Activated T-cell treated with anti-CD3 and anti-CD28 coated beads for 1 hour (primary cell): Measurements from ENCODE around the gene TMEM151B.
A peak's percentile ranks its signal among the peaks of the same experiment; 100 is the strongest.
"Not testable (repeated sequence)": the region's sequence is repeated elsewhere in the genome, so short reads cannot be mapped to it uniquely, and the experiment has no call there.

Experiments
- DNase-seq: peaks from one replicate; pipeline ENCODE4 v3.0.0-alpha.2; 2020; ENCODE audit warnings: low read depth

The TMEM151B gene

DNA sequence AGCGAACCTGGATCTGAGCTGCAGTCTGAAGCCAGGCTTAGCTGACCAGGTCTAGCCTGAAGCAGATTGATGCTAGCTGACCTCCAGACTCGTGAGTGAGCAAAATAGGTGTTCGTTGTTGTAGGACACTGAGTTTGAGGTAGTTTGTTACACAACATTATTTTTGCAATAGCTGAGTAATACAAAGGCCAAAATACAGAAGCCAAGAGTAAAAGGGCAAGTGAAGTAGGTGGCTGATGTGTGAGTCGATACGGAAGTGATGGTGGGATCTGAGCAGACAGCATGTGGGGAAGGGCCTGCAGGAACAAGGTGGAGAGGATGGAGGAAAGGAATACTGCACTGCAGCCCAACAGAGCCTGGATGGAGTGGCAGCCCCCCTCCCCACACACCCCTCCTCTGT lies 63.7 kb downstream of the TMEM151B start:
- no peak for DNase-seq

DNA sequence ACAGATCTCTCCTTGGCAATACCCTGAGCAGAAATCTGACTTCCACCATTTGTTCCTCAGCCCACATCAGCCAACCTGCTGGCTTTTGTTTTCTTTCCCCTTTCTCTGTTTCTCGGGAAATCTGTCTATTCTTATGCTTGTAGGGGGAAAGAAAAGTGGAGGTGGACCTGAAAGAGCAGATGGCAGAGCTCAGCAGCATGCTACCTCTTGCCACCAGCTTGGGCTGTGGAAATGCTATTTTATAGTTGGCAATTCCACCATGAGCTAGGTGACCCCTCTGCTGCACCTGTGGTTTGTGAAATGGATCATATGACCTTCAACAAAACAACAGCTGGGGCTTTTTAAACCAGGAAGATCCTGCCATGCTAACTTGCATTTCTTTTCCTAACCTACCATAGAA lies 65.4 kb downstream of the TMEM151B start:
- DNase-seq = no peak

DNA sequence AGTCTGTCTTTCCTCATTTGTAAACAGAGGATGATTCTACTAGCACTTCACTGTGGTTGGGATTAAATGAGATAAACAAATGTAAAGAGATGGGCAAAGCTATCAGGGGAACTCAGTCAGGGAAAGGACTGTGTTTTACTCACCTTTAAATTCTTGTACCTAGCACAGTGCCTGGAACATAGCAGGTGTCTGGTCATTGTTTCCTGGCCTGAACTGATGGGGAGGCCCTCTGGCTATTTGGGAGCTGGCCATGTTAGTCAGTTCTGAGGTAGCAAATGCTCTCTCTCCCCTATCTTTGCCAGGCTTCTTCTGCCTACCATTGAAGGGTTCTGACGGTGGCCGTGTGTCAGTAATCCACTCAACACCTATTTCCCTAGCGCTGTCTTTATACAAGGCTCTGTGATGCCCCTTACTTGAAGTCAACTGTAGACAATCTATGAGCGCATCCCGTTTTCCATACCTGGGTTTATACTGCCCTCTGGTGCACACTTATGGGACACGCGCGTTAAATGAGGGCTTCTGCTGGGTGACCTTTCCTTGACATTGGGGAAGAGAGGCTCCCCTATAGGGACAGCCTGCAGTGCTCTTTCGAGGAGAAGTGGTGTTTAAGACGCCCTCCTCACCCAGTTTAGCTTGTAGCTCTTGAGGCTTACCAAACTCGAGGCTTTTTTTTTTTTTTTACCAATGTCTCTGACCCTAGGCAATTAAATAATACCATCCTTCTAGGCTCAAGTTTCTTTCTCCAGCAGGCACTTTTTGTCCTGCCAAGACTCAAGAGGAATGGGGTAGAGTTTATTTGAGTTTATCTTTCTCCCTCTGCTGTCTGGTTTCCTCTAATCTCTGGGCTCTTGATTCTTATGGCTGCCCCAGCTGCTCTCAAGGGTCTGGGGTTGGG lies 68.2 kb downstream of the TMEM151B start:
- DNase-seq = peak; percentile 53

DNA sequence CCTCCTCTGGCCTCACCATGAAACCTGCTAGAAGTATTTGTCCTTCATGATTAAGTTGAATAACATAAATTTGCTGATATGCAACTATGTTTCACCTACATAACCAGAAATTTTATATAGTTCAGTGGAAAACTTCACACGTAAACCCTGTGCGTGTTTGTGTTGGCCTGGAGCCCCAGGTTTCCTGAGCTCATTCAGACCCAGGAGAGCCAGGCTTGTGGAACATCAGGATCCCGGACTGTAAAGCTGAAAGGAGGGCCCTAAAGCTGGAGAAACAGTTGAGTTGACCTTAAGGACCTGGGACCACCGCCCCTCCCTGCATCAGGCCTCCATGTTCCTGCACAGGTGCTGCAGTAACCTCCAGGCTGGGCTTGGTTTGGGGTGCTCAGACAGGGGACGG lies 69.1 kb downstream of the TMEM151B start:
- no peak for DNase-seq

DNA sequence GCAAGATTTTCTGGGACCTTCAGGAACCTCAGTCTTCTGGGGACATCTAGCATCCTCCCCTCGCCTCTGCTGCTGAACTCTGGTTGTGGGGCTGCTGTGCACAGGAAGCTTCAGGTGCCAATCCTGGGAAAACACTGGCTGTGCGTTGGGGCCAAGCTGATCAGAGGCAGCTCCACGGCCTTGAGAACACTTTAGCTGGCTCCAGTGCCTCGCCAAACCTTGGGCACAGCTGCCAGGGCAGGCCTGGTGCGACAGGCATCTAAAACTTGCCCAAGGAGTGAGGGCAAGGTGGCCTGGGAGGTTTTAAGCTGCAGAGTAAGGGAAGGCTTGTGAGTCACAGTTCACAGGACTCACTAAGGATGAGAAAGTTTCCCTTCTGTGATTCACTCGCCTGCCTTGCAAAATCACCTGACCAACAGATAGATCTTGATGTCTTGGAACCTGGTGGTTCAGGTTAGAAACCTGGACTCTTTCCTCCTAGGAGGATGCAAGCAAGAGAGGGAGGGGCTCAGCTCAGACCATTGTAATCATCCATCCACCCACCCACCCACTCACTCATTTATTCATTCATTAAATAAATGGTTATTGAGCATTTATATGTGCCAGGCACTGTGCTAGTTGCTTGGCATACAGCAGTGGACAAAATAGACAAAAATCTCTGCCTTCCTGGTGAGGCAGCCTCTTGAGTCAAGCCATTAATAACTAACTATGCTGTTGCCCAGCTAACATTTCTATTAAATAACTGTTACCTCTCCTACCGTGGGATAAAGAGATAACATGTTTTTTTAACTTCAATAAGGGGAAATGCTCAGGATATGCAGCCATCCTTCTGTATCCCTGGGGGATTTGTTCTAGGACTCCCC lies 69.7 kb downstream of the TMEM151B start:
- DNase-seq = no peak

DNA sequence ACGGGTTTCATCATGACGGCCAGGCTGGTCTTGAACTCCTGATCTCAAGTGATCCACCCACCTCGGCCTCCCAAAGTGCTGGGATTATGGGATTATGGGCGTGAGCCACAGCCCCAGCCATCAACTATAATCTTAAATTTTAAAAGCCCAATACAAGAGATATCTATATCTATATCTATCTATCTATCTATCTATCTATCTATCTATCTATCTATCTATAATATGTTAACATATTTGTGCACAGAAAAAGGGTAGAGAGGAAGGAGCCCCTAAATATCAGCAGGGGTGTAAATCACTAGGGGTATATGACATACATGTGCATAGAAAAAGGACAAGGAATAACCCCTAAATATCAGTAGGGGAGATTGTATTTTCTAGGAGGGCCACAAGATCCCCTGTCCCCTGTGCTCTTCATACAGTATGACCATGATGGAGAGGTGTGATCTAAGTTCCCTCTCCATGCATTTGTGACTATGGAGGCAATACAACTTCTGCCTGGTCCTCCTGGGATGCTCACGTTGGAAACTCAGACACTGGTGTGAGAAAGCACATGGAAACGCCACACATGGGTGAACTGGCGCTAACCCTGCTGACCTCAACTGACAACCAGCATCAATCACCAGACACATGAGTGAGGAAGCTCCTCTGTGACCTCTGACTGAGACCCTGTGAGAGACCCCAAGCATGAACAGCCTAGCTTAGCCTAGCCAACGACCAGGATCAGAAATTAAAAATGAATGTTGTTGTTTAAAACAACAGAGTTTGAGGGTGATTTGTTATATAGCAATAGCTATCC lies 71.0 kb downstream of the TMEM151B start:
- no peak for DNase-seq

DNA sequence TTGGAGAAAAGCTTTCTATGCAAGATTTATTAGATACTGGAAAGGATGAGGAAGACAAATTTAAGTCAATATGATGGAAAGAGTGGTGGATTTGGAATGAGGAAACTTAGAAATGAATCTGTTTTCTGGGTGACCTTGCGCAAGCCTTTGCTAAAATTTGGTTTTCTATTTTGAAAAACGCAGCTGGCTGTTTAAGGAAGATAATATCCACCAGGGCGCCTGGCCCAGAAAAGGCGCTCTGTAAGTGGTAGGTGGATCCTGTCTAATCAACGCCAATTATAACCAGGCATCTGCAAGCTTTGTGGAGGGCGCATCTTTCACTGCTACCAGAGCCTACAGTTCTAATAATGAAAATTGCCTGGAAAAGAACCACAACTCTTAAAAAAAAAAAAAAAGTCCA lies 71.8 kb downstream of the TMEM151B start:
- DNase-seq = no peak

DNA sequence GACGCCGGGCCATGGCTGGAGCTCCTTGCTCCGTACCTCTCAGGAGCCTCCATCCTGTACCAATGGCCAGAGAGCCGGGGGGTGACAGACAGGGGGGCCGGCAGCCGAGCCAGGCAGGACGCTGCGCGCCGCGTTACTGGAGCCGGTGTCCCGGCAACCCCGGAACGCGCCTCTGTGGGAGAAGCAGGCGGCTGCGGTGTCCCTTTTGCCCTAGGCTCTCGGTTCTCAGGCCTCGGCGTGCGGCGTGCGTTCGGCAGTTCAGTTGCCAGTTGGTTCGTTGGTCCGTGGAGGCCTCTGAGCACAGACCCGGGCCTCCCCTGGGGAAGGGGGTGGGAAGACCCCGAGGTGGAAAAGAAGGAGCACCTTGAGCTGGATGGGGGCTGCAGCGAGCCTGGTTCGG lies 72.2 kb downstream of the TMEM151B start, which contains the start of gene SPATS1:
Gene SPATS1 (plus strand): TSS at position 162 of the 400 bp plus-strand sequence. CDS start 446 bp downstream, outside the sequence.
- DNase-seq = no peak

DNA sequence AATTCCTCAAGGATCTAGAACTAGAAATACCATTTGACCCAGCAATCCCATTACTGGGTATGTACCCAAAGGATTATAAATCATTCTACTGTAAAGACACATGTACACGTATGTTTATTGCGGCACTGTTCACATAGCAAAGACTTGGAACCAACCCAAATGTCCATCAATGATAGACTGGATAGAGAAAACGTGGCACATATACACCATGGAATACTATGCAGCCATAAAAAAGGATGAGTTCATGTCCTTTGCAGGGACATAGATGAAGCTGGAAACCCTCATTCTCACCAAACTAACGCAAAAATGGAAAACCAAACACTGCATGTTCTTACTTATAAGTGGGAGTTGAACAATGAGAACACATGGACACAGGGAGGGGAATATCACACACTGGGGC lies 76.6 kb downstream of the TMEM151B start:
- DNase-seq = not testable (repeated sequence)

DNA sequence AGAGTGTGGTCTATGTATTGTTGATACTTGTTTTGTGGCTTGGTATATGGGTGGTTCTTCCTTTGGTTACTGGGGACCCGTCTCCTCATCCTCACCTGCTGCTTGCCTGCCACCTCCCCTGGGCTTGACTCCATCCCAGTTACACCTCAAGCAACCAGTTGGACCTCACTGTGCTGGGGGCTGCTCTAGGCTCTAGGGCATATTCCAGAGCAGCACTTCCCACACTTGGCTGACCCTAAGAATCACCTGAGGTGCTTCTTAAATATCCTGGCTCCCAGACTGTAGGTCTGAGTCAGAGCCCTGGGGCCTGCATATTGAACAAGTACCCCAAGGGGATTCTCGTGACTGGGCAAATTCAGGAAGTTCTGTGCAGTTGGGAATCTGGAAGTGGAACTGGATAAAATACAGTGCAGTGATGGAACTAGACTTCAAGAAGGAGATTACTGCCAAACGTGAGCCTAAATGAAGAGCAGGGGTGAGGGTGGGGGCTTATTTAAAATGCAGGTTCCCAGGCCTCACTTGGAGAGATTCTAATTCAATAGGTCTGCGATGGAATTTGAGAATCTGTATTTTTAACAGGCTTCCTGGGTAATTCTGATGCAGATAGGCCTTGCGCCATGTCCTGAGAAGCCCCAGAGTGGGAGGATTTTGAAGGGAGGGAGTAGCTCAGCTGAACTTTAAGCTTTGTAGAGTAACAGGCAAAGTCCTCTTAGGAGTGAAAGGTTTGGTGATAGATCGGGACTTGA lies 79.8 kb downstream of the TMEM151B start:
- DNase-seq = no peak

DNA sequence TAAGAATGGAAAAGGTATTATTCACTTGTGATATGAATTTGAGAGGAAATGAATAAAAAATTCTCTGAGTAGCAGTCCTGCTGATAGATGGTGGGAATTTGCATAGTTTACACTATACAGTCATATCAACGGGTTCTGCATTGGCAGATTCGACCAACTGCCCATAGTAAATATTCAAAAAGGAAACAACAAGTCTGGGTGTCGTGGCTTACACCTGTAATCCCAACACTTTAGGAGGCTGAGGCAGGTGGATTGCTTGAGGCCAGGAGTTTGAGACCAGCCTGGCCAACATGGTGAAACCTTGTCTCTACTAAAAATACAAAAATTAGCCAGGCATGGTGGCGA lies 80.4 kb downstream of the TMEM151B start:
- not testable (repeated sequence) for DNase-seq

DNA sequence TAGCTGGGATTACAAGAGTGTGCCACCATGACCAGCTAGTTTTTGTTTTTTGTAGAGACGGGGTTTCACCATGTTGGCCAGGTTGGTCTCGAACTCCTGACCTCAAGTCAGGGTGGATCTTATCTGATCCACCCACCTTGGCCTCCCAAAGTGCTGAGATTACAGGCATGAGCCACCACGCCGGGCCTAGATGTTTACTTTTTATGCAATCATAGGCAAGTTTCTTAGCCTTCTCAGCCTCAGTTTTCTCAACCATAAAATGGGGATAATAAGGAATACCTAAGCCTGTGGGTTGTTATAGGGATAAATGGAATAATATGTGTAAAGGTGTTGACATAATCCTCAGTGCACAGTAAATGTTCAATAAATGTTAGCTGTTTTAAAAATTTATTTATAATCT lies 82.0 kb downstream of the TMEM151B start:
- no peak for DNase-seq

DNA sequence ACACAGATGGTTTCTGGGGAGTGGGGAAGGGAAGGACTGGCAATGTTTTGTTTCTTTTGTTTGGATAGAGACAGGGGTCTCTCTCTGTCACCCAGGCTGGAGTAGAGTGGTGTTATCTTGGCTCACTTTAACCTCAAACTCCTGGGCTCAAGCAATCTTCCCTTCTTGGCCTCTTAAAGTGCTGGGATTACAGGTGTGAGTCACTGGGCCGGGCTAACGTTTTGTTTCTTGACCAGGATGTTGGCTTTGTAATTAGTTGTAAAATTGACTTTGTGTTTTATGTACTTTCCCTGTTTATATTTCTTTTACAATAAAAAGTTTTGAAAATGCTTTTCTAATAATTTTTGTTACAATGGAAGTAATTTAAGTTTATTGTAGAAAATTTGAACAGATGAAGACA lies 83.1 kb downstream of the TMEM151B start:
- no peak for DNase-seq

DNA sequence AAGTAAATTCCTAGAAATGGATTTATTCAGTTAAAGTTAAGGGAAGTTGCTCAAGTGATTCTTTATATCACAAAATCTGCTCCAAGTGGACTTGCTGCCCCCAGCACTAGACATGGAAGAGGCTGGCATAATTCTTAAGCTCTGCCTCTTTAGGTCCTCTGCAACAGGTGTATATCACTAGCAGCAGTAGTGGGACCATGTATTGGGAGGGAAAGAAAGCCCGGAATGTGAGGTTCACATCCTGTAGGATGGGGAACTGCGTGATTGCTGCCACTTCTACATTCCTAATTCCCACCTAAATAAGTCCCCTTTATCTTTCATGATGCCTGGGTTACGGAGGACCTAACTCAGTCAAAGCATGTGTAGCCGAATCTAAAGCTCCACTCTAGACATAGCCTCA lies 85.4 kb downstream of the TMEM151B start:
- DNase-seq = no peak

DNA sequence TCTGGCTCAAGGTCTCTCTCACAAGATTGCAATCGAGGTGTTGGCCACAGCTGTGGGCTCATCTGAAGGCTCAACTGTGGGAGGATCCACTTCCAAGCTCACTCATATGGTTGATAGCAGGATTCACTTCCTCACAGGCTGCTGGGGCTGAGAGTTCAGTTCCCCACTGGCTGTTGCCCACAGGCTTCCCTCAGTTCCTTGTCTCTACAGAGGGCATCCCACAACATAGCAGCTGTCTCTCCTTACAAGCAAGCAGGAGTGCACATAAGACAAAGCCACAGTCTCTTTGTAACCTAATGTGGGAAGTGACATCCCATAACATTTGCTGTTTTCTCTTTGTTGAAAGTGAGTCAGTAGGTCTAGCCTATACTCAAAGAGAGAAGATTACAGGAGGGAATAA lies 86.2 kb downstream of the TMEM151B start:
- no peak for DNase-seq
